GM21619 (cell line): Measurements from ENCODE around the gene STX8.

ENCODE experiments used
- ATAC-seq: cut with Tn5 transposase; IDR thresholded peaks from one replicate; pipeline ENCODE4 v1.9.1; 2021; ENCODE audit not compliant: unreplicated experiment

The STX8 gene

GRCh38 chr17:9308069-9308468, 267.6 kb downstream of the STX8 start:
- no peak for ATAC-seq

GRCh38 chr17:9307313-9307998, 268.2 kb downstream of the STX8 start:
- no peak for ATAC-seq

GRCh38 chr17:9306086-9306485, 269.5 kb downstream of the STX8 start:
- no peak for ATAC-seq

GRCh38 chr17:9299695-9300094, 275.9 kb downstream of the STX8 start:
- ATAC-seq, result no peak

GRCh38 chr17:9298776-9299295, 276.8 kb downstream of the STX8 start:
- no peak for ATAC-seq

GRCh38 chr17:9298135-9298534, 277.5 kb downstream of the STX8 start:
- ATAC-seq, result no peak

- no peak for ATAC-seq
Observed at GRCh38 chr17:9294661-9295210, 280.9 kb downstream of the STX8 start.

GRCh38 chr17:9292561-9292941, 283.1 kb downstream of the STX8 start:
- ATAC-seq, result no peak

- ATAC-seq, result no peak
Observed at GRCh38 chr17:9291912-9292560, 283.6 kb downstream of the STX8 start.

GRCh38 chr17:9290226-9290613, 285.4 kb downstream of the STX8 start:
- no peak for ATAC-seq

GRCh38 chr17:9287306-9287705, 288.3 kb downstream of the STX8 start:
- no peak for ATAC-seq

- no peak for ATAC-seq
Observed at GRCh38 chr17:9286434-9286833, 289.2 kb downstream of the STX8 start.

- ATAC-seq, result no peak
Observed at GRCh38 chr17:9285602-9286427, 289.8 kb downstream of the STX8 start.

GRCh38 chr17:9284884-9285283, 290.7 kb downstream of the STX8 start:
- ATAC-seq, result no peak

- ATAC-seq, result no peak
Observed at GRCh38 chr17:9283909-9284308, 291.7 kb downstream of the STX8 start.

GRCh38 chr17:9279893-9280292, 295.7 kb downstream of the STX8 start:
- no peak for ATAC-seq

GRCh38 chr17:9274973-9275372, 300.6 kb downstream of the STX8 start:
- no peak for ATAC-seq

GRCh38 chr17:9273428-9274391, 301.9 kb downstream of the STX8 start:
- no peak for ATAC-seq

GRCh38 chr17:9272501-9273200, 303.0 kb downstream of the STX8 start:
- no peak for ATAC-seq

- no peak for ATAC-seq
Observed at GRCh38 chr17:9271989-9272388, 303.6 kb downstream of the STX8 start.
